Measurements from ENCODE around the gene ESR1.
"Not testable (repeated sequence)": the region's sequence is repeated elsewhere in the genome, so short reads cannot be mapped to it uniquely, and the experiment has no call there.

Gene ESR1

DNA sequence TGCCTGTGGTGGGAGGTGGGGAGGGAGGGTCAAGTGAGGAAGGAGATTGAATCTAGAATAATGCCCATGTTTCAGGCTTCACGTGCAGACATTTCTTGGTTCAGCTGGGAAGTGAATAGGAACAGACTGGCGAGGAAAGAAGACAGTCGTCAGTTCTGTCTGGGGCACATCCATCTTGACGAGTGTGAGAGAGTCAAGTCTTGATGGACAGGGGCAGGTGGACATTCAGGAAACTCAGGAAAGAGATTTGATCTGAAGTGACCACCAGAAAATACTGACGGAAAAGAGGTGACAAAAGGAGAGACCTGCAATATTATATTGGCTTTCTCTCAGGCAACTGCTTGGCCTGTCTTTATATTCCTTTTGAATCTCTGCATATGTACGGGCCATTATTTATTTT, 68.6 kb downstream of the ESR1 start:
- TF ChIP-seq, protein P1, sequence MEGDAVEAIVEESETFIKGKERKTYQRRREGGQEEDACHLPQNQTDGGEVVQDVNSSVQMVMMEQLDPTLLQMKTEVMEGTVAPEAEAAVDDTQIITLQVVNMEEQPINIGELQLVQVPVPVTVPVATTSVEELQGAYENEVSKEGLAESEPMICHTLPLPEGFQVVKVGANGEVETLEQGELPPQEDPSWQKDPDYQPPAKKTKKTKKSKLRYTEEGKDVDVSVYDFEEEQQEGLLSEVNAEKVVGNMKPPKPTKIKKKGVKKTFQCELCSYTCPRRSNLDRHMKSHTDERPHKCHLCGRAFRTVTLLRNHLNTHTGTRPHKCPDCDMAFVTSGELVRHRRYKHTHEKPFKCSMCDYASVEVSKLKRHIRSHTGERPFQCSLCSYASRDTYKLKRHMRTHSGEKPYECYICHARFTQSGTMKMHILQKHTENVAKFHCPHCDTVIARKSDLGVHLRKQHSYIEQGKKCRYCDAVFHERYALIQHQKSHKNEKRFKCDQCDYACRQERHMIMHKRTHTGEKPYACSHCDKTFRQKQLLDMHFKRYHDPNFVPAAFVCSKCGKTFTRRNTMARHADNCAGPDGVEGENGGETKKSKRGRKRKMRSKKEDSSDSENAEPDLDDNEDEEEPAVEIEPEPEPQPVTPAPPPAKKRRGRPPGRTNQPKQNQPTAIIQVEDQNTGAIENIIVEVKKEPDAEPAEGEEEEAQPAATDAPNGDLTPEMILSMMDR (conservative IDR thresholded peaks at IDR 0.05): no peak
- H3K27ac ChIP-seq: no peak overlapping the region

DNA sequence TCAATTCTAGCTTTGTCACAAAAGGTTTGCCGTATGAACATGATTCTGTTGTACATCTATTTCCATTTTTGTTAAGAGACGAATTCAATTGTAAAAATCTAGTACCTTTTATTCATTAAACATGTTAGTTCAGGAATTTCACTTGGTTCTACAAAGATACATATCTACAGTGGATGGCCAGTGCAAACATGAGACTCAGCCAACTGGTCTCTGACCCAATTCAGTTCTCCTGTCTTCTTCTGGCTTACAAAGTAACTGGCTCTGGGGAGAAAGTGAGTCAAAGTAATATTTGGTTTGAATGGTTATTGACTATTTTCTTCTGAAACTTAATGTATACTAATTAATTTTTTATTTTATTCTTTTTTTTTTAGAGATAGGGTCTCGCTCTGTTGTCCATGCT, 70.0 kb downstream of the ESR1 start:
- H3K27ac ChIP-seq: no peak overlapping the region
- TF ChIP-seq, protein P1 (conservative IDR thresholded peaks at IDR 0.05): no peak

DNA sequence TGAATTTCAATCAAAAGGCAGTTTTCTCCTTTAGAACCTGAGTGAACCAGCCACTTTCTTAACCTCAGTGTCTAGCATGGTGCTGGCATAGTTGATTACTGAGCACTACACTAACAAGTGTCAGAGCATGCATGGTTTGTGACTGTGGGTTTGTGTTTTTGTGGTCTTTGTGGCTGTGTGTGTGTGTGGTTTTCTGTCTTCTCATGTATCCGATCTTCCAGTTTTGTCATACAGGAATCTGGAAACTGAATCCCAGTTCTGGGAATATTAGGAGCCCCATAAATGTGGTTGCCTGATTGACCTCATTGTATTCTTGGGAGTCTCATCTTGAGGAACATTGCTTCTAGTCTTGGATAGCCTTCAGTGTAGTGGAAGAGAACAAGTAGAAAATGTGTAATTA, 73.7 kb downstream of the ESR1 start:
- TF ChIP-seq, protein P1 (conservative IDR thresholded peaks at IDR 0.05): no peak
- H3K27ac ChIP-seq: no peak overlapping the region

DNA sequence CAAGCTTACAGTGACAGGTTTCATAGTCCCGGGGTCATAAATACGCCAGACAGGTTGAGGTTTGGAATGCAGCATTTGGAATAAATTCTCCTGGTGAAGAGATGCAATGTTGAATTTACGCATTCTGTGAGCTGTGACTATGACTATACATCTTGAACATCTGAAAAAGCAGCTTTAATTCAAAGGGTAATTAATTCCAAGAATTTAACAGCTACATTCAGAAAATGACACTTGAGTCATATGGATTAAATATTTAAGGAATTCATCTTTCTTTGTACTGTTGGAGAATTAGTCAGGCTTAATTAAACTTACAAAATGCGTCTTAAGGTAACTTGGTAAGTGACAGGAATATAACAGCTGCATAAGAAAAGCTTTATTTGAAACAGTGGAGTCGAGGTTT, 74.7 kb downstream of the ESR1 start:
- TF ChIP-seq, protein P1 (conservative IDR thresholded peaks at IDR 0.05): no peak
- H3K27ac ChIP-seq: no peak overlapping the region

DNA sequence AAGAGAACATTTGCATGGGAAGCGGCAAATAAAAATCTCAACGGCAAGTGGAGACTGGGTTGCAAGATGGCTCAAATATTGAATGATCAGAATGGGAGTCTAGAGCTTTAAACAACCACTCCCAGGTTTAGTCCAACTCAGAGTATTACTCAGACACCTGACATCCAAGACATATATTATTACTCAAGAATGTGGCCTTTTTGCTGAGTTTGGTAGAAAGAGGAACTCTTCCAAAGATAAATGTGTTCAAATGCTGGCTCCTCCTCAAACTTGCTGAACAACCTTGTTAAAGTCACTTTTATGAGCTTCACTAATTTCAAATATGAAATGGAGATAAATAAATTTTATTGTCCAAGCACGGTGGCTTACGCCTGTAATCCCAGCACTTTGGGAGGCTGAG, 77.8 kb downstream of the ESR1 start:
- TF ChIP-seq, protein P1 (conservative IDR thresholded peaks at IDR 0.05): no peak
- H3K27ac ChIP-seq: no peak overlapping the region

DNA sequence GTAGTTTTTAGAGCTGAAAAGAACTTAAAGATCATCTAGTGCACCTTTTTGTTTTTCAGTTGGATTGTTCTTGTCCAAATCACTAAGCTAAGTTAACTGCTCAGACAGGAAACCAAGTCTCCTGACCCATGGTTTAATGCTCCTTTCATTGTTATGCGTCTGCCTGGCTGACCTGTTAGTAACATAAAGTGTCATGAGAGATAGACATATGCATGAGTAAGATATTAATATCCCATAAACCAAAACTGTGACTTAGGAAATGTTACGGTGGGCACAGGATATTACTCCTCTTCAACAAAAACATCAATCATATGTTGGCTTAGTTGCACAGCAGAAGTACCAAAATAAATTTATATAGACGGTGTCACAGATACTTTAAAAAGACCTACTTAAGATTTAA, 84.0 kb downstream of the ESR1 start:
- TF ChIP-seq, protein P1 (conservative IDR thresholded peaks at IDR 0.05): no peak
- no peak overlapping the region for H3K27ac ChIP-seq

DNA sequence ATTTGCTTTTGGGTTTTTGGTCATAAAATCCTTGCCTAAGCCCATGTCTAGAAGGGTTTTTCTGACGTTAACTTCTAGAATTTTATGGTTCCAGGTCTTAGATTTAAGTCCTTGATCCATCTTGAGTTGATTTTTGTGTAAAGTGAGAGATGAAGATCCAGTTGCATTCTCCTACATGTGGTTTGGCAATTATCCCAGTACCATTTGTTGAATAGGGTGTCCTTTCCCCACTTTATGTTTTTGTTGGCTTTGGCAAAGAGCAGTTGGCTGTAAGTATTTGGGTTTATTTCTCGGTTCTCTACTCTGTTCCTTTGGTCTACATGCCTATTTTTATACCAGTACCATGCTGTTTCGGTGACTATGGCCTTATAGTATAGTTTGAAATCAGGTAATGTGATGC, 86.9 kb downstream of the ESR1 start:
- H3K27ac ChIP-seq: not testable (repeated sequence)

DNA sequence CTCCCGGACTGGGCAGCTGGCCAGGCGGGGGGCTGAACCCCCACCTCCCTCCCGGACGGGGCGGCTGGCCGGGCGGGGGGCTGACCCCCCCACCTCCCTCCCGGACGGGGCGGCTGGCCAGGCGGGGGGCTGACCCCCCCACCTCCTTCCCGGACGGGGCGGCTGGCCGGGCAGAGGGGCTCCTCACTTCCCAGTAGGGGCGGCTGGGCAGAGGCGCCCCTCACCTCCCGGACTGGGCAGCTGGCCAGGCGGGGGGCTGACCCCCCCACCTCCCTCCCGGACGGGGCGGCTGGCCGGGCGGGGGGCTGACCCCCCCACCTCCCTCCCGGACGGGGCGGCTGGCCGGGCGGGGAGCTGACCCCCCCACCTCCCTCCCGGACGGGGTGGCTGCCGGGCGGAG, 91.7 kb downstream of the ESR1 start:
- H3K27ac ChIP-seq: not testable (repeated sequence)

DNA sequence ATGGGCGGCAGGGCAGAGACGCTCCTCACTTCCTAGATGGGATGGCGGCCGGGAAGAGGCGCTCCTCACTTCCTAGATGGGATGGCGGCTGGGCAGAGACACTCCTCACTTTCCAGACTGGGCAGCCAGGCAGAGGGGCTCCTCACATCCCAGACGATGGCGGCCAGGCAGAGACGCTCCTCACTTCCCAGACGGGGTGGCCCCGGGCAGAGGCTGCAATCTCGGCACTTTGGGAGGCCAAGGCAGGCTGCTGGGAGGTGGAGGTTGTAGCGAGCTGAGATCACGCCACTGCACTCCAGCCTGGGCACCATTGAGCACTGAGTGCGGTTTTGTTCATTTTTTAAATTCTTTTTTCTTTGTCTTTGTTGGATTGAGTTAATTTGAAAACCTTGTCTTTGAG, 92.3 kb downstream of the ESR1 start:
- H3K27ac ChIP-seq: not testable (repeated sequence)

Measured in VCaP (cell line).